OCI-LY1 (cell line): ENCODE data around the gene CDYL2.

ENCODE experiments used
- H2AFZ ChIP-seq: fragments of 200-600 bp; sonication (generic), shearing (Covaris generic); 2 replicates; pipeline ENCODE4 v1.6.0; 2014; ENCODE audit warnings: antibody characterized with exemption, mild to moderate bottlenecking, low read length
- H3F3A ChIP-seq: fragments of 200-600 bp; sonication (generic), shearing (Covaris generic); 2 replicates; pipeline ENCODE4 v1.6.0; 2014; ENCODE audit warnings: mild to moderate bottlenecking, antibody characterized with exemption, low read length, moderate library complexity; ENCODE audit not compliant: insufficient read depth
- H3K27ac ChIP-seq: fragments of 200-600 bp; sonication (generic); 2 replicates; pipeline ENCODE4 v1.5.1; 2014; ENCODE audit warnings: low read length, mixed run types, mild to moderate bottlenecking, low read depth; ENCODE audit not compliant: poor library complexity, severe bottlenecking
- H3K27me3 ChIP-seq: fragments of 200-600 bp; sonication (generic); 2 replicates; pipeline ENCODE4 v1.6.0; 2014; ENCODE audit warnings: antibody characterized with exemption, mild to moderate bottlenecking, low read length, moderate library complexity; ENCODE audit not compliant: insufficient read depth
- H3K36me3 ChIP-seq: fragments of 200-600 bp; sonication (generic); 2 replicates; pipeline ENCODE4 v1.6.1; 2014; ENCODE audit warnings: mild to moderate bottlenecking, antibody characterized with exemption, low read length, moderate library complexity, mixed read lengths; ENCODE audit not compliant: insufficient read depth
- H3K4me1 ChIP-seq: fragments of 200-600 bp; sonication (generic); 2 replicates; pipeline ENCODE4 v1.5.1; 2014; ENCODE audit warnings: mild to moderate bottlenecking, low read length, moderate library complexity; ENCODE audit not compliant: insufficient read depth, severe bottlenecking
- H3K4me2 ChIP-seq: fragments of 200-600 bp; sonication (generic), shearing (Covaris generic); 2 replicates; pipeline ENCODE4 v1.6.1; 2014; ENCODE audit warnings: low read length
- H3K4me3 ChIP-seq: fragments of 200-600 bp; sonication (generic); 2 replicates; pipeline ENCODE4 v1.5.1; 2014; ENCODE audit warnings: low read length, low read depth, mild to moderate bottlenecking, mixed read lengths; ENCODE audit not compliant: poor library complexity, severe bottlenecking
- H3K79me2 ChIP-seq: fragments of 200-600 bp; shearing (Covaris generic); 2 replicates; pipeline ENCODE4 v1.6.1; 2016; ENCODE audit warnings: mixed run types, low read length, mixed read lengths; ENCODE audit not compliant: insufficient read depth
- H3K9ac ChIP-seq: fragments of 200-600 bp; sonication (generic), shearing (Covaris generic); 2 replicates; pipeline ENCODE4 v1.6.1; 2014; ENCODE audit warnings: mild to moderate bottlenecking, low read length, mixed read lengths
- H3K9me2 ChIP-seq: fragments of 200-600 bp; sonication (generic), shearing (Covaris generic); 2 replicates; pipeline ENCODE4 v1.6.1; 2014; ENCODE audit warnings: low read depth, mild to moderate bottlenecking, low read length, mixed read lengths
- H3K9me3 ChIP-seq: fragments of 200-600 bp; shearing (Covaris generic); 2 replicates; pipeline ENCODE4 v1.6.1; 2014; ENCODE audit warnings: low read length, mixed read lengths
- H4K20me1 ChIP-seq: fragments of 200-600 bp; sonication (generic), shearing (Covaris generic); 2 replicates; pipeline ENCODE4 v1.6.0; 2016; ENCODE audit warnings: mild to moderate bottlenecking, low read length; ENCODE audit not compliant: insufficient read depth
- CTCF ChIP-seq: fragments of 200-600 bp; sonication (generic), shearing (Covaris generic); IDR thresholded peaks from 2 replicates; pipeline ENCODE4 v1.5.1; 2017; ENCODE audit warnings: mild to moderate bottlenecking, antibody characterized with exemption, low read length, moderate library complexity, mixed read lengths
- EZH2 ChIP-seq: fragments of 200-600 bp; sonication (generic), shearing (Covaris generic); IDR thresholded peaks from 2 replicates; pipeline ENCODE4 v1.8.0; 2017; ENCODE audit warnings: borderline replicate concordance, mixed run types, mild to moderate bottlenecking, antibody characterized with exemption, low read length, moderate library complexity, mixed read lengths

CDYL2 gene

GRCh38 chr16:80850757-80851156, 46.4 kb upstream of the CDYL2 start:
- Histone ChIP-seq H3K27ac (no peak overlapping the region), H3K4me2 (no peak overlapping the region), H3K4me1 (no peaks in the 10 kb centered on the region), H3K9me3 (no peaks in the 10 kb centered on the region), H4K20me1 (no peaks in the 10 kb centered on the region), H3F3A (no peaks in the 10 kb centered on the region), H3K9ac (no peak overlapping the region), H2AFZ (no peak overlapping the region), H3K9me2 (no peaks in the 10 kb centered on the region), H3K27me3 (no peaks in the 10 kb centered on the region), H3K36me3 (no peaks in the 10 kb centered on the region), H3K79me2 (no peaks in the 10 kb centered on the region), H3K4me3 (no peak overlapping the region)
- TF ChIP-seq EZH2 (no peak), CTCF (no peak)

GRCh38 chr16:80848862-80849261, 44.5 kb upstream of the CDYL2 start:
- H4K20me1 ChIP-seq: no peaks in the 10 kb centered on the region
- H3K4me3 ChIP-seq: no peak overlapping the region
- no peak overlapping the region for H3K9ac ChIP-seq
- no peaks in the 10 kb centered on the region for H3F3A ChIP-seq
- H3K79me2 ChIP-seq: no peaks in the 10 kb centered on the region
- H3K27me3 ChIP-seq: no peaks in the 10 kb centered on the region
- no peak overlapping the region for H3K27ac ChIP-seq
- no peaks in the 10 kb centered on the region for H3K9me2 ChIP-seq
- no peak overlapping the region for H3K4me2 ChIP-seq
- no peaks in the 10 kb centered on the region for H3K36me3 ChIP-seq
- no peaks in the 10 kb centered on the region for H3K4me1 ChIP-seq
- no peaks in the 10 kb centered on the region for H3K9me3 ChIP-seq
- TF ChIP-seq EZH2 (no peak), CTCF (no peak)
- no peak overlapping the region for H2AFZ ChIP-seq

- no peak overlapping the region for H3K4me2 ChIP-seq
- H3K27me3 ChIP-seq: no peaks in the 10 kb centered on the region
- no peaks in the 10 kb centered on the region for H3K9me2 ChIP-seq
- no peak overlapping the region for H2AFZ ChIP-seq
- H3K36me3 ChIP-seq: no peaks in the 10 kb centered on the region
- H3K79me2 ChIP-seq: no peaks in the 10 kb centered on the region
- TF ChIP-seq CTCF (no peak), EZH2 (no peak)
- H3K4me1 ChIP-seq: no peaks in the 10 kb centered on the region
- no peak overlapping the region for H3K27ac ChIP-seq
- no peaks in the 10 kb centered on the region for H3F3A ChIP-seq
- no peaks in the 10 kb centered on the region for H3K9me3 ChIP-seq
- H3K4me3 ChIP-seq: no peak overlapping the region
- H3K9ac ChIP-seq: no peak overlapping the region
- no peaks in the 10 kb centered on the region for H4K20me1 ChIP-seq
Observed at GRCh38 chr16:80846680-80847079, 42.3 kb upstream of the CDYL2 start.
